Bronchial epithelial cell (primary cell): Measurements from ENCODE around the gene NOX5. TPM values are rescaled to one million over a fixed set of nuclear protein-coding genes. Genes with fewer than 3 reads are reported as not detected.

Experiments used
- DNase-seq: peaks from one replicate; pipeline ENCODE4 v3.0.0-alpha.2; 2010; ENCODE audit warnings: low read depth
- FAIRE-seq: peaks from 2 replicates; lab custom pipeline; 2011; peaks lifted over from hg19 to GRCh38; lab: Jason Lieb, UNC
- H3K27me3 ChIP-seq: 2 replicates; pipeline ENCODE4 v1.5.1; 2011; ENCODE audit warnings: low read length; ENCODE audit not compliant: control insufficient read depth, insufficient read depth
- H3K36me3 ChIP-seq: 2 replicates; pipeline ENCODE4 v1.5.1; 2011; ENCODE audit warnings: low read length; ENCODE audit not compliant: control insufficient read depth, insufficient read depth
- H3K4me3 ChIP-seq: 2 replicates; pipeline ENCODE4 v1.5.1; 2011; ENCODE audit warnings: mild to moderate bottlenecking, low read depth, low read length, control low read depth
- CTCF ChIP-seq: IDR thresholded peaks from 2 replicates; pipeline ENCODE4 v1.5.1; 2011; ENCODE audit warnings: mild to moderate bottlenecking, moderate library complexity, low read length, control low read depth, inconsistent platforms; ENCODE audit not compliant: insufficient read depth, severe bottlenecking
- total RNA-seq: library from RNA; depleted of rRNA; stranded (reverse); fragments of >200 nt; gene quantifications from 2 replicates; pipeline ENCODE4 v1.2.1, GENCODE V29; 2014

Gene NOX5
- total RNA-seq, 1 donor from 2014 or later, result not detected

- no peak for DNase-seq
- peaks cover 13% of the 10 kb centered on the region for H3K27me3 ChIP-seq
Measured at GRCh38 chr15:69098771-69099170, 84.3 kb downstream of the NOX5 start.

GRCh38 chr15:69099941-69100340 is 85.4 kb downstream of the NOX5 start:
- Histone ChIP-seq H3K27me3 (peaks cover 13% of the 10 kb centered on the region), H3K4me3 (no peak overlapping the region), H3K36me3 (no peaks in the 10 kb centered on the region)
- TF ChIP-seq CTCF, result no peak
- FAIRE-seq (no peak), DNase-seq (no peak)

More at GRCh38 chr15:69098771-69099170, 84.3 kb downstream of the NOX5 start:
- Histone ChIP-seq H3K36me3 (no peaks in the 10 kb centered on the region), H3K4me3 (no peak overlapping the region)
- no peak for TF ChIP-seq CTCF
- no peak for FAIRE-seq

GRCh38 chr15:69100821-69101220 is 86.3 kb downstream of the NOX5 start:
- peaks cover 13% of the 10 kb centered on the region for H3K27me3 ChIP-seq
- TF ChIP-seq CTCF, result no peak
- no peak for FAIRE-seq
- DNase-seq, result no peak
- no peaks in the 10 kb centered on the region for H3K36me3 ChIP-seq
- no peak overlapping the region for H3K4me3 ChIP-seq

- no peak for FAIRE-seq
- H3K27me3 ChIP-seq, result peaks cover 6% of the 10 kb centered on the region
Measured at GRCh38 chr15:69104050-69104750, 89.7 kb downstream of the NOX5 start.

GRCh38 chr15:69105451-69105985 is 91.0 kb downstream of the NOX5 start:
- Histone ChIP-seq H3K4me3 (no peak overlapping the region), H3K36me3 (no peaks in the 10 kb centered on the region), H3K27me3 (peaks cover 6% of the 10 kb centered on the region)
- TF ChIP-seq CTCF, result no peak
- DNase-seq (no peak), FAIRE-seq (no peak)

More at GRCh38 chr15:69104050-69104750, 89.7 kb downstream of the NOX5 start:
- no peak overlapping the region for H3K4me3 ChIP-seq
- DNase-seq, result no peak
- no peak for TF ChIP-seq CTCF
- no peaks in the 10 kb centered on the region for H3K36me3 ChIP-seq
